Osteocyte (in vitro differentiated cells): Measurements from ENCODE around the gene KLHDC4. TPM values are rescaled to one million over a fixed set of nuclear protein-coding genes. Genes with fewer than 3 reads are reported as not detected.

ENCODE experiments used
- DNase-seq: peaks from one replicate; pipeline ENCODE4 v3.0.0; 2021; ENCODE audit warnings: mixed read lengths; ENCODE audit not compliant: unreplicated experiment; ENCODE audit errors: extremely low spot score
- H3K27ac Mint-ChIP-seq: one replicate; pipeline ENCODE4 v1.8.0; 2021; ENCODE audit warnings: mild to moderate bottlenecking, mixed read lengths; ENCODE audit not compliant: unreplicated experiment
- H3K27me3 Mint-ChIP-seq: one replicate; pipeline ENCODE4 v1.8.0; 2021; ENCODE audit warnings: mixed read lengths; ENCODE audit not compliant: unreplicated experiment
- H3K36me3 Mint-ChIP-seq: one replicate; pipeline ENCODE4 v1.8.0; 2021; ENCODE audit warnings: mixed read lengths; ENCODE audit not compliant: unreplicated experiment
- H3K4me1 Mint-ChIP-seq: one replicate; pipeline ENCODE4 v1.8.0; 2021; ENCODE audit warnings: mixed read lengths; ENCODE audit not compliant: unreplicated experiment
- H3K4me3 Mint-ChIP-seq: one replicate; pipeline ENCODE4 v1.8.0; 2021; ENCODE audit warnings: mild to moderate bottlenecking, moderate library complexity, mixed read lengths; ENCODE audit not compliant: unreplicated experiment
- H3K9me3 Mint-ChIP-seq: one replicate; pipeline ENCODE4 v1.8.0; 2021; ENCODE audit warnings: mixed read lengths; ENCODE audit not compliant: unreplicated experiment
- total RNA-seq: library from RNA; stranded (reverse); gene quantifications from 2 replicates; pipeline ENCODE4 v1.2.1, GENCODE V29; 2021
- TF ChIP-seq, protein P1 (sequence below): fragments of 200-600 bp; sonication (generic); IDR thresholded peaks from 2 replicates; pipeline ENCODE4 v1.5.0; 2021; ENCODE audit warnings: antibody characterized with exemption, mild to moderate bottlenecking, moderate library complexity

The KLHDC4 gene
- total RNA-seq, 1 donor from 2014 or later: 31.0 TPM

DNA sequence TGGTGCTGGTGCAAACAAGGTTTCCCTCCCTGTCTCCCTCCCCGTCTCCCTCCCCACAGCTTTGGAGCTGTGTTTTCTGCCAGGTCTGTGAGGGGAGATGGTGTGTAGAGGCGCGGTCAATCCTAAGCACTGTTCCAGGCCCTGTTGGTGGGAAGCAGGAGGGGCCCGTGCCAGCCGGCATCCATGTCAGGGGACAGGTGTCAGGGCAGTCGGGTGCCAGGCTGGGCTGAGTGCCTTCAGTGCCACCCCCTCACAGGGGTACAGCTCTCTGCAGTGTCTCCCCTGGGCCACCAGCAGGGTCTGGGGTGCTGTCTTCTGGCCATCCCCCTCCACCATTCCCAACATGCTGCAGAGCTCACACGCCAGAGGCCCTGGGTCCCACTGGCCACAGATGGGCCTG, 73.6 kb downstream of the KLHDC4 start:
- Mint-ChIP-seq H3K27me3 (no peaks in the 10 kb centered on the region), H3K27ac (no peak overlapping the region), H3K4me3 (no peak overlapping the region), H3K36me3 (peaks cover 2% of the 10 kb centered on the region), H3K9me3 (no peaks in the 10 kb centered on the region), H3K4me1 (no peaks in the 10 kb centered on the region)
- DNase-seq: no peak
- TF ChIP-seq, protein P1, sequence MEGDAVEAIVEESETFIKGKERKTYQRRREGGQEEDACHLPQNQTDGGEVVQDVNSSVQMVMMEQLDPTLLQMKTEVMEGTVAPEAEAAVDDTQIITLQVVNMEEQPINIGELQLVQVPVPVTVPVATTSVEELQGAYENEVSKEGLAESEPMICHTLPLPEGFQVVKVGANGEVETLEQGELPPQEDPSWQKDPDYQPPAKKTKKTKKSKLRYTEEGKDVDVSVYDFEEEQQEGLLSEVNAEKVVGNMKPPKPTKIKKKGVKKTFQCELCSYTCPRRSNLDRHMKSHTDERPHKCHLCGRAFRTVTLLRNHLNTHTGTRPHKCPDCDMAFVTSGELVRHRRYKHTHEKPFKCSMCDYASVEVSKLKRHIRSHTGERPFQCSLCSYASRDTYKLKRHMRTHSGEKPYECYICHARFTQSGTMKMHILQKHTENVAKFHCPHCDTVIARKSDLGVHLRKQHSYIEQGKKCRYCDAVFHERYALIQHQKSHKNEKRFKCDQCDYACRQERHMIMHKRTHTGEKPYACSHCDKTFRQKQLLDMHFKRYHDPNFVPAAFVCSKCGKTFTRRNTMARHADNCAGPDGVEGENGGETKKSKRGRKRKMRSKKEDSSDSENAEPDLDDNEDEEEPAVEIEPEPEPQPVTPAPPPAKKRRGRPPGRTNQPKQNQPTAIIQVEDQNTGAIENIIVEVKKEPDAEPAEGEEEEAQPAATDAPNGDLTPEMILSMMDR: no peak

- H3K27me3 Mint-ChIP-seq: no peaks in the 10 kb centered on the region
- H3K4me1 Mint-ChIP-seq: no peaks in the 10 kb centered on the region
- no peak overlapping the region for H3K27ac Mint-ChIP-seq
- H3K9me3 Mint-ChIP-seq: no peaks in the 10 kb centered on the region
- no peak overlapping the region for H3K4me3 Mint-ChIP-seq
- H3K36me3 Mint-ChIP-seq: peaks cover 2% of the 10 kb centered on the region
- TF ChIP-seq, protein P1: no peak
- DNase-seq: no peak
These were observed 74.1 kb downstream of the KLHDC4 start for GRCh38 chr16:87691686-87692079.

- TF ChIP-seq, protein P1: no peak
- no peak for DNase-seq
- Mint-ChIP-seq H3K9me3 (no peaks in the 10 kb centered on the region), H3K27ac (no peak overlapping the region), H3K36me3 (no peaks in the 10 kb centered on the region), H3K4me3 (no peak overlapping the region), H3K4me1 (no peaks in the 10 kb centered on the region), H3K27me3 (no peaks in the 10 kb centered on the region)
These were observed 74.7 kb downstream of the KLHDC4 start for GRCh38 chr16:87690911-87691685.

GRCh38 chr16:87689956-87690465, 75.8 kb downstream of the KLHDC4 start:
- TF ChIP-seq, protein P1: no peak
- H3K27me3 Mint-ChIP-seq: no peaks in the 10 kb centered on the region
- no peak for DNase-seq

More at GRCh38 chr16:87689956-87690465, 75.8 kb downstream of the KLHDC4 start:
- no peaks in the 10 kb centered on the region for H3K9me3 Mint-ChIP-seq
- no peak overlapping the region for H3K4me3 Mint-ChIP-seq
- H3K27ac Mint-ChIP-seq: no peak overlapping the region
- no peaks in the 10 kb centered on the region for H3K36me3 Mint-ChIP-seq
- no peaks in the 10 kb centered on the region for H3K4me1 Mint-ChIP-seq
